HG02981 (cell line): ENCODE measurements around the gene KCND2.
"Not testable (repeated sequence)": the region's sequence is repeated elsewhere in the genome, so short reads cannot be mapped to it uniquely, and the experiment has no call there.

ENCODE experiments used
- ATAC-seq: cut with Tn5 transposase; IDR thresholded peaks from one replicate; pipeline ENCODE4 v1.9.1; 2021; ENCODE audit warnings: mild to moderate bottlenecking, moderate library complexity; ENCODE audit not compliant: unreplicated experiment

The KCND2 gene

GRCh38 chr7:120735791-120736190 lies 462.8 kb downstream of the KCND2 start:
- ATAC-seq, result no peak

- no peak for ATAC-seq
Measured at GRCh38 chr7:120738816-120739215, 465.8 kb downstream of the KCND2 start.

- ATAC-seq, result no peak
Measured at GRCh38 chr7:120740348-120740747, 467.4 kb downstream of the KCND2 start.

GRCh38 chr7:120741371-120742042 lies 468.5 kb downstream of the KCND2 start:
- ATAC-seq, result no peak

- ATAC-seq, result no peak
Measured at GRCh38 chr7:120742372-120742771, 469.4 kb downstream of the KCND2 start.

DNA sequence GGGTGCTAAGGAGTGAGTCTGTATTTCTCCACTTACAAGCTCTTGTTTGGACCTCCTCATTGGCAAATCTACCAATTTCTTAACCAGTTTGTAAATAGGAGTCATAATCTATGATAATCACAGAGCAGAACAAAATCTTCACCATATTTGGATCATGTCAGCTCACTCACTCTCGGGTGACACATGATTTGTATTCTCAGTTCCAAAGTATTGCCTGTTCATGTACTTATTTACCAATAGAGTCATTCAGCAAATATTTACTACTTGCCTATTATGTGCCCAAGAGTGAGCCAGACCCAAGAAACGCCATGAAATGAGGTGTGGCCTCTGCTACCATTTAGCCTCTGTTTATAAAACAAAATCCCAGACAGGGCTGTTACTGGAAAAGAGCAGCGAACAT lies 470.2 kb downstream of the KCND2 start:
- no peak for ATAC-seq

DNA sequence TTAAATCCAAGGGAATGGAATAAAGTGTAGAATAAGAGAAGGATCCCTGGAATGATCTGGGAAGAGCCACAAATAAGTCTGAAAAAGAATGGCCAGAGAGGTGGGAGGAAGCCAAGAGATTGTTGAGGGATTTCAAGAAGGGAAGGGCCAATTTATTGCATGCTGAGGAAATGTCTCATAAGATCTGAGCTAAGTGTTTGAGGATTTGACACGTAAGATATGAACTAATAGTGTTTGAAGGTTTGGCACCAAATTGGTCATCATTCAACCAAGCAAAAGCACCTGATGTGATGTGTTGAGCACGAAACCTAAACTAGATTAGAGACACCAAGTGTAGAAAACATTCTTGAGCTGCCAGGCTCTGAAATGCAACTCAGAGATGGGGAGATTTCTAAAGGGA lies 487.1 kb downstream of the KCND2 start:
- ATAC-seq, result peak; percentile 66

DNA sequence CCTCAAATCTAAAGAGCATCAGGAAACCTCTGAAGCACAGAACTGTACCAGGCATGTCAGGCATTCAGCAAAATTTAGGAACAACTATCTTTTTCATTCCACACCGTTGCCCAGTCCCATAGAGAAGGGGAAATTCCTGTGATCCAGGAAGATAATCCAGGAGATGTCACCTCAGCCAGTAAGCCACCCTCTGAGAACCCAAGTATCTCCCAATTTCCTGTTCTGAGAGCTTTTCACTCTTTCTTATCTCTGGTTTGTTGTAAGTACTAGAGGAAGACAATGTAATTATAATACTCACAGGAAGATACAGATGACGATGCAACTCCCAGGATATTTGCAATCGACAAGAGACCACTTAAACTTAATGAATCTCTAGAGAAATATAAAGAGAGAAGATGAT lies 487.9 kb downstream of the KCND2 start:
- ATAC-seq, result no peak

DNA sequence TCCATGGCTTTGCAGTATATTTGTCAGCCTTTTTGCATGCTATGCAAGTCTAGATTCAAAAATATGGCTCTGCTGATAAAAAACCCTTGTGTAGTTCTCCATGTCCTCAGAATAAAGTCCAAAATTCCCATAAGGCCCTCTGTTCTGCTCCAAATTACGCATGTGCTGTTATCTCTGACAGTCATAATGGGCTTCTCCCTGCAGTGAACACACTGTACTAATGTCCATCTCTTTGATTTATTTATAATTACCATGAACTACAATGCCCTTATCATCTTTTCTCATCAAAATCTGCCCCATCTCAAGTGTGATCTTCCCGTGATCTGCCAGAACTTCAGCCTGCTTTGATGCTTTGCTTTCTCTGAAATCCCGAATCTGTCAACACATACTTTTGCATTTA lies 497.2 kb downstream of the KCND2 start:
- no peak for ATAC-seq

DNA sequence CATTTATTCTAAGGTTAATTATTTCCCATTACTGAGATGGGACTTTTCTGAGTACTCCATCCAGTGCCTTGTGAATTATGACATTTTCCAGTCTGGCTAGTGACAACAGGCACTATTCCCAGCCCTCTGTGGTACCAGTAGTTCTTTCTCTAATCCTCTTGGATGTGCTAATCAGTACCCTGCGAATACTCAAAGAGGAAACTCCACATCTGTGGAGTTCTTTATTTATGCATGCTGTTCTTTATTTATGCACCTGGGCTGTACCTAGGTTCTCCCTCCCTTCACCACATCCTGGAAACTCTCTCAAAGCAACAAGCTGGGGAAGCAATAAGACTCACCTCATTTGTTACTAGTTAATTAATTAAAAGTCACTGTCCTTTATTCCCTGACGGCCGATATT lies 501.5 kb downstream of the KCND2 start:
- ATAC-seq, result no peak

- ATAC-seq, result no peak
Measured at GRCh38 chr7:120775755-120776154, 502.8 kb downstream of the KCND2 start.

GRCh38 chr7:120779078-120779477 lies 506.1 kb downstream of the KCND2 start:
- not testable (repeated sequence) for ATAC-seq

DNA sequence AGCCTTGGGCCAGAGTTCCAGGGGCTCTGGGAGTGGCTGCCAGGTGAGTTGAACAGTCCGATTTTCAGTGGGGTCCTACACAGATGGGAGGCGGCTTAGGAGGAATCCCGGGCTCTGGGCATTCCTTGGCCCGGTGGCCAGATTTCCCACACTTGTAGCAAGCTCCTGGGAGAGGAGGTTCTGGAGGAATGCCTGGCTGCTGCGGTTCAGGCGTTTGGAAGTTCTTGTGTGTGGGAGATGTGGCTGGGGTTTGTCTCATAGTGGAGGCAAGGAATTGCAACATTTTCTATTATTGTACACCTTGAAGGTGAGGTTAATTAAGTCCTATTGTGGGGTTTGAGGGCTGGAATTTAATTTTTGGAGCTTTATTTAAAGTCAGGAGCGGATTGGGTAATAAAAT lies 507.5 kb downstream of the KCND2 start:
- ATAC-seq, result not testable (repeated sequence)

DNA sequence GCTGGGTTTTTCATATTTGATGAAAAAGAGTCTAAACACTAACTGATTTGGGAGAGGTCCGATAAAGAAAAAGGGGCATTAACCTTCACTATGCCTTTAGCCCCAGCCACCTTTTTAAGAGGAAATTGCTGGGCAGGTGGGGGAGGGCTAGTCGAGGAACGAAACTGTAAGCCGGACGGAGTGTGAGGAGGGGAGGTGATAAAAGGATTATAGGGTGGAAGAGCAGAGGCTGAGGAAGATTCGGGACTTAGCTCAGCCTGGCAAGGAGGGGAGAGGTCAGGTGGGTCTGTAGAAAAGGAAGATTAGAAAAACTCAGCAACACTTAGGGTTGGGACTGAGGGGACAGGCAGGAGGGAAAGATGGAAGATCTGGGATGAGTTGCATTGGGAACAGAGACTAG lies 508.0 kb downstream of the KCND2 start:
- ATAC-seq, result no peak

- not testable (repeated sequence) for ATAC-seq
Measured at GRCh38 chr7:120781924-120782323, 508.9 kb downstream of the KCND2 start.

GRCh38 chr7:120783273-120783672 lies 510.3 kb downstream of the KCND2 start:
- no peak for ATAC-seq

- no peak for ATAC-seq
Measured at GRCh38 chr7:120783721-120784120, 510.7 kb downstream of the KCND2 start.

GRCh38 chr7:120785095-120785494 lies 512.1 kb downstream of the KCND2 start:
- no peak for ATAC-seq

DNA sequence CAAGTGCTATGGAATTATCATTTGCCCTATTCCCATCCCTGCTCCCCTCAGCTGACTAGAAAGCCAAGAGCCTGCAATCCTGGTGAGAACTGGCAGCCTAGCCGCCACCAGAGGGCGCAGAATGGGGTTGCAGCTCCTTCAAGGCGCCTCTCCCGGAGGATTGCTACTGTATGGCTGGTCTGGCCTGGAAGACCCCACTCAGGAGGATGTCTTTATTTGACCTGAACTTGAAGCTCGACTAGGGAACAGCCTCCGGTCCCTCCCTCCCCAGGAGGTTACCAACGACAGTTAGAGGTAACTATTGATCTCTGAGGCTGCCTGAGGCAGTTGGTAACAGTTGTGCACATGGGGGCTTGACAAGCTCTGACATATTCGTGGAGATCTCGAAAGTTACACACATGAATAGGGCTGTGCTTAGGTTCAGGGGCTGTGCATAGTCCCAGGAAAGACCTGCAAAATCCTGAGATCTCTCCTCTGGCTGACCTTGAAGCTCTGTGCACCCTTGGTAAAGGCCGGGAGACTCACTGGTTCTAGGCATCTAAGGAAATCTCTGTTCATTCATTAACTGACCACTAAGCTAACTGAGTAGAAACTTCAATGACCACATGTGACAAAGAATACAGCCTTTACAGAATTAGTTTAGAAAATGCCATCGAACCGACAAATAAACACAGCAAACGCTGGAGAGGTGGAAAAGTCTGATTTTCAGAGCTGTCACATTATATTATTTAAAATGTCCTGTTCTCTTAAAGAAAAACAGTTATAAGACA lies 519.3 kb downstream of the KCND2 start:
- peak; percentile 85 for ATAC-seq

DNA sequence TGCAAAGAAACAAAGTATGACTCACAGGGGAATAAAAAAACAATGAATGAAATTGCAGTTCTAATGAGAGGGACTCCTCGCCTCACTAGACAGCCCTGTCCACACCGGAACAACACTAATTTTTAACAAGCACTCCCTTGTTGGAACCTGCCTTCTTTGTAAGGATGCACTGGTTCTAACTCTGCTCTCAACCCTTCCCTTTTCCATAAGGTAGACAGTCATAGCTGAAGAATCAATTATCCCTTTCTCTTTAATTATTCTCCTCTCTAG lies 519.8 kb downstream of the KCND2 start:
- ATAC-seq, result no peak

DNA sequence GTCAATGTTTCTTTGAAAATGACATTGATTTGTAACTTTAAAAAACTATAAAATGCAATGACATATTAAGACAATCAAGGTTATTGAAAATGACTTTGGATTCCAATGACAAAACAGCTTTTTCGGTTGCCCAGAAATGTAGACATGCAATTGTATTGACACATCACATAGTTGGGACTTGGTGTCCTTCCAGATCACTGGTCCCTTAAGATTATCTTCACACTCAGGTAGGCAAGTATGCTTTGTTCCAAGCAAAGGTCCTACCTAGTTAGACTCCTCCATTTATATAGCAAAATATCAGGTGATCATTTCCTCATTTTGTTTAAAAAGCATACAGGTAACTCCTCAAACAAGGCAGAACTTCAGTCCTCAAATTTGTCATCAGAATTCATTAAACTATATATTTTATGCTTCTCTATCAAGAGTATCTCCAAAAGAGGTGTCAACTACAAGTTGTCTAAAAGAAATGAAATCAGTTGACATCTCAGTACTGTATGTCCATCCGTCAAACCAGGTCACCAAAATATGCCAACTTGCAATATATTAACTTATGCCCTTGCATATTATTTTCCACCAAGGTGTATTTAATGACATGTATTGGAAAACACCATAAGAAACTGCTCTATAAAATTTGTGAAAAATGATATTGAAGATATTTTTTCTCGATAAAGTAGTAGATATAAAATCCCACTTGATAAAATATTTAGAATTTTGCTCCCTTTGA lies 520.4 kb downstream of the KCND2 start:
- no peak for ATAC-seq

DNA sequence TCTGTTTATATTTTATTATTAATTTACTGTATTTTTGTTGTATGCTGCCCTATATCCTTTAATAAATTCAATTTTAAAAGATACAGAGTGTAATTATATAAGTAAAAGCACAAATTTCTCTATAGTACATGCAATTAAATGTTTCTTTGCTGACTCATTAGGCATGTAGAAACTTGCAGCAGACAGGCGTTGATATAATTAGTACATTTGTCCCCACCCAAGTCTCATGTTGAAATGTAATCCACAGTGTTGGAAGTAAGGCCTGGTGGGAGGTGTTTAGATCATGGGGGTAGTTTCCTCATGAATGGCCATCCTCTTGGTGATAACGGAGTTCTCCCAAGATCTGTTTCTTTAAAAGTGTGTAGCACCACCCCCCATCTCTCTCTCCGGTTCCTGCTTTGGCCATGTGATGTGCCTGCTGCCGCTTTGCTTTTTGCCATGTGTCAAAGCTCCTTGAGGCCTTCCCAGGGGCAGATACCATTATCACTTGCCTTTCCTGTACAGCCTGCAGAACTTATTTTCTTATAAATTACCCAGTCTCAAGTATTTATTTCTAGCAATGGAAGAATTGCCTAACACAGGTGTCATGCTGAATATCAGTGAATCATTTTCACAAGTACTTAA lies 521.2 kb downstream of the KCND2 start:
- no peak for ATAC-seq
